CD4-positive, alpha-beta T cell (primary cell): Measurements from ENCODE around the gene EFCAB14. TPM values are rescaled to one million over a fixed set of nuclear protein-coding genes. Genes with fewer than 3 reads are reported as not detected.
A peak's percentile ranks its signal among the peaks of the same experiment; 100 is the strongest.

Experiments
- ATAC-seq: fragments of 200-7000 bp; cut with Tn5 transposase; one replicate; pipeline ENCODE4 v1.10.0; 2022; ENCODE audit warnings: mild to moderate bottlenecking; ENCODE audit not compliant: poor library complexity
- CTCF ChIA-PET: fragments of 350-600 bp; sonication (Branson Sonifier 250); formaldehyde crosslinking; loops from one replicate; lab custom pipeline; 2021; ENCODE audit warnings: antibody characterized with exemption, inconsistent platforms; lab: Charles Lee
- POLR2A ChIA-PET: fragments of 350-600 bp; sonication (Branson Sonifier 250); formaldehyde crosslinking; loops from one replicate; lab custom pipeline; 2021; ENCODE audit warnings: antibody characterized with exemption, inconsistent platforms; lab: Charles Lee
- DNase-seq, 14 experiments: peaks; one replicate each; pipeline ENCODE4 v3.0.0-alpha.2; 2013 to 2020; ENCODE audit warnings: mixed read lengths in 2 of 14
- H3K27ac ChIP-seq, 2 donors: one replicate each; pipeline versions ENCODE4 v1.5.1 to v1.7.0; 2013; ENCODE audit warnings: low read length in 2 of 2, low read depth in 1 of 2, mild to moderate bottlenecking in 1 of 2
- H3K27me3 ChIP-seq, 2 experiments: 1 replicate in 1 of 2; 2 replicates in 1 of 2; pipeline versions ENCODE4 v1.6.1 to v1.7.0; 2013; ENCODE audit warnings: low read length in 2 of 2, control low read depth in 1 of 2, mild to moderate bottlenecking in 1 of 2, moderate library complexity in 1 of 2; ENCODE audit not compliant: insufficient read depth in 2 of 2, control insufficient read depth in 1 of 2
- H3K36me3 ChIP-seq: one replicate; pipeline ENCODE4 v1.6.1; 2013; ENCODE audit warnings: low read length, control low read depth; ENCODE audit not compliant: insufficient read depth
- H3K4me1 ChIP-seq: one replicate; pipeline ENCODE4 v1.6.1; 2013; ENCODE audit warnings: low read length, control low read depth; ENCODE audit not compliant: insufficient read depth
- H3K4me3 ChIP-seq: one replicate; pipeline ENCODE4 v1.5.1; 2013; ENCODE audit warnings: mild to moderate bottlenecking, low read length, moderate library complexity
- H3K9me3 ChIP-seq, 2 experiments: 1 replicate in 1 of 2; 2 replicates in 1 of 2; pipeline versions ENCODE4 v1.6.1 to v1.7.0; 2013; ENCODE audit warnings: low read length in 2 of 2, mild to moderate bottlenecking in 2 of 2, control low read depth in 1 of 2, moderate library complexity in 1 of 2; ENCODE audit not compliant: control insufficient read depth in 1 of 2, insufficient read depth in 1 of 2
- H3K27ac Mint-ChIP-seq: one replicate; pipeline ENCODE4 v1.8.0; 2020; ENCODE audit warnings: mixed read lengths
- H3K27me3 Mint-ChIP-seq: one replicate; pipeline ENCODE4 v1.8.0; 2021; ENCODE audit warnings: mixed read lengths
- H3K36me3 Mint-ChIP-seq: one replicate; pipeline ENCODE4 v1.8.0; 2021; ENCODE audit warnings: low read depth, mixed read lengths
- H3K4me1 Mint-ChIP-seq: one replicate; pipeline ENCODE4 v1.8.0; 2021; ENCODE audit warnings: low read depth, mixed read lengths
- H3K4me3 Mint-ChIP-seq: one replicate; pipeline ENCODE4 v1.8.0; 2020; ENCODE audit warnings: mild to moderate bottlenecking, mixed read lengths
- H3K9me3 Mint-ChIP-seq: one replicate; pipeline ENCODE4 v1.8.0; 2020; ENCODE audit warnings: mixed read lengths
- intact Hi-C, 2 experiments: fragments of 100-400 bp; cut with DNase I in 1 of 2; cut with micrococcal nuclease in 1 of 2; formaldehyde crosslinking; loops; one replicate each; pipeline versions ENCODE4 v1.15.1 to v1.9.0; 2023 to 2025; cut with DNase I, micrococcal nuclease
- total RNA-seq, 174 experiments: library from RNA in 2 of 174; stranded (reverse) in 2 of 174; gene quantifications; one replicate each; pipeline ENCODE4 v1.2.3 and lab custom pipeline; 2021 to 2026
- TF ChIP-seq, protein P1 (sequence below): fragments of 200-600 bp; IDR thresholded peaks from one replicate; pipeline ENCODE4 v1.8.0; 2022; ENCODE audit warnings: antibody characterized with exemption, mild to moderate bottlenecking

The EFCAB14 gene
- total RNA-seq, 2 experiments from 2014 or later, result 36.8 to 38.3 TPM

DNA sequence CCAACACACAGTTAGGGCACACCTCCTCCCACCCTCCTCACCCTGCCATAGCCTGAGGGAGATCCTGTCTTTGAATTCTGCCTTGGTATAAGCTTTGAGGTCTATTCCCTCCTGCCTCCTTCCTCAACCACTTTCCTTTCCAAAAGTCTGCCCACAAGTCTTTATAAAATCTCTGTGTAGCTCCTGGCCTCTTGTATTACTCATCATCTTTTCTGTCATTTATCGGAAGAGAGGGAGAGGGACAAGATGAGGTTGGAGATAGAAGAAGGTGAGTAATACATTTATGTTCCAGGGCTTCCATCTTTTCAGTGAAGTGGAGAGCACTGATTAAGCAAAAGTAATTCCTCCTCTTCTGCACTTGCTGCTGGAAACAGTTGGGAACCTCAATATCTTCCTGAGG lies 30.5 kb upstream of the EFCAB14 start:
- Mint-ChIP-seq H3K27ac (no peak overlapping the region), H3K4me3 (no peak overlapping the region), H3K4me1 (no peaks in the 10 kb centered on the region), H3K9me3 (no peaks in the 10 kb centered on the region), H3K36me3 (no peaks in the 10 kb centered on the region), H3K27me3 (peaks cover 85% of the 10 kb centered on the region)
- Histone ChIP-seq H3K4me1 (no peaks in the 10 kb centered on the region), H3K27me3 (peaks cover 11 to 24% of the 10 kb centered on the region in 2 experiments), H3K27ac (no peak overlapping the region), H3K9me3 (no peaks in the 10 kb centered on the region), H3K4me3 (no peak overlapping the region), H3K36me3 (no peaks in the 10 kb centered on the region)
- ATAC-seq (no peak), DNase-seq (no peak)
- POLR2A ChIA-PET, result no interaction called here
- TF ChIP-seq, protein P1, sequence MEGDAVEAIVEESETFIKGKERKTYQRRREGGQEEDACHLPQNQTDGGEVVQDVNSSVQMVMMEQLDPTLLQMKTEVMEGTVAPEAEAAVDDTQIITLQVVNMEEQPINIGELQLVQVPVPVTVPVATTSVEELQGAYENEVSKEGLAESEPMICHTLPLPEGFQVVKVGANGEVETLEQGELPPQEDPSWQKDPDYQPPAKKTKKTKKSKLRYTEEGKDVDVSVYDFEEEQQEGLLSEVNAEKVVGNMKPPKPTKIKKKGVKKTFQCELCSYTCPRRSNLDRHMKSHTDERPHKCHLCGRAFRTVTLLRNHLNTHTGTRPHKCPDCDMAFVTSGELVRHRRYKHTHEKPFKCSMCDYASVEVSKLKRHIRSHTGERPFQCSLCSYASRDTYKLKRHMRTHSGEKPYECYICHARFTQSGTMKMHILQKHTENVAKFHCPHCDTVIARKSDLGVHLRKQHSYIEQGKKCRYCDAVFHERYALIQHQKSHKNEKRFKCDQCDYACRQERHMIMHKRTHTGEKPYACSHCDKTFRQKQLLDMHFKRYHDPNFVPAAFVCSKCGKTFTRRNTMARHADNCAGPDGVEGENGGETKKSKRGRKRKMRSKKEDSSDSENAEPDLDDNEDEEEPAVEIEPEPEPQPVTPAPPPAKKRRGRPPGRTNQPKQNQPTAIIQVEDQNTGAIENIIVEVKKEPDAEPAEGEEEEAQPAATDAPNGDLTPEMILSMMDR, result no peak
- intact Hi-C loops, result no loop called here
- CTCF ChIA-PET, result no interaction called here

DNA sequence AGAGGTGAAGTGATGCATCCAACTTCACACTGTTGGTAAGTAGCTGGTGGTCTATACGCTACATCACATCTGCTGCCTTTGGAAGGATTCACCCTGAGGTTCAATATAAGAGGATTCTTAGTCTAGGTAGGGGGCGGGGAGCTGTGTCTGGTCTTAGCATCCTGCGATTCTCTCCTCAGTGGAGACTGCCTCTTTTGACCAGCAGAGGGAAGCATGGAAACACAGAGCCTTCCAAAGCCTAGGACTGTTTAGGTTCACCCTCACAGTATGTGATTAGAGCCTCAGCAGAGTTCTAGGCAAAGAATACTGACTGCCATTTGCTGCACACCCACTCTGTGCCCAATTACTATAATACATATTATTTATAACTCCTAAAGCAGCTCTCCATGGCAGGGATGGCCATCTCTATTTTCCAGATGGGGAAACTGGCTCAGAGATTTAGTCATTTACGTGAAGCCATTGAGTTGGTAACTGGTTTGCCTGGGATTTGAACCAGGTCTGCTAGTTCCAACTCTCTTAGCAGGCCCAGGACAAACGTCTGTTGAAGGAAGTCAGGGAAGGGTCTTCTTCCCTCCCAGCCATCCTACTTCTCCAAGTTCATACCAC lies 28.9 kb upstream of the EFCAB14 start:
- no peaks in the 10 kb centered on the region for H3K9me3 Mint-ChIP-seq

DNA sequence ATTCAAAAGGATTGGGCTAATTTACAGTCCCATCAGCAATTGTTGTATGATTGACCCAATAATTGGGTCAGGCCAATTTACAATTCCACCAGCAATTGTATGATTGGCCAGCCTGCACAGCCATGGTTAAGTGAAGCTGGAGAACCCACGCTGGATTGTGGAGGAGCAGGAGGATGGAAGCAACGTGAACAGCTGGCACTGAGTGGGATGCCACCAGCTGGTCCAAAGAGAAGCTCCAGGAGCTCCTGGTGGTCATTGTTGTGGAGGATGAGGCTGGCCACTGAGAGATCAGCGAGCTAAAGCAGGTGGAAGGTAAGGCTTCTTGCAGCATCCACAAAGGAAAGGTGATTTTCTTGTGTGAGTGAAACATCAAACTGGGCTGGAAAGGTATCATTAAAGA lies 23.2 kb upstream of the EFCAB14 start:
- Histone ChIP-seq H3K27ac (no peak overlapping the region), H3K27me3 (peaks cover 9 to 13% of the 10 kb centered on the region in 2 experiments), H3K36me3 (no peaks in the 10 kb centered on the region), H3K4me1 (no peaks in the 10 kb centered on the region), H3K9me3 (no peaks in the 10 kb centered on the region), H3K4me3 (no peak overlapping the region)
- Mint-ChIP-seq H3K36me3 (no peaks in the 10 kb centered on the region), H3K27me3 (peaks cover 60% of the 10 kb centered on the region), H3K4me3 (no peak overlapping the region), H3K9me3 (no peaks in the 10 kb centered on the region), H3K27ac (no peak overlapping the region), H3K4me1 (no peaks in the 10 kb centered on the region)
- POLR2A ChIA-PET, result no interaction called here
- ATAC-seq, result no peak
- CTCF ChIA-PET, result no interaction called here
- no peak for DNase-seq
- TF ChIP-seq, protein P1, result no peak
- intact Hi-C loops, result no loop called here

More for the DNA sequence above, 28.9 kb upstream of the EFCAB14 start:
- no peak overlapping the region for H3K27ac ChIP-seq
- no peaks in the 10 kb centered on the region for H3K36me3 Mint-ChIP-seq
- TF ChIP-seq, protein P1, result no peak
- POLR2A ChIA-PET, result no interaction called here
- peaks cover 9 to 24% of the 10 kb centered on the region in 2 experiments for H3K27me3 ChIP-seq
- no peaks in the 10 kb centered on the region for H3K4me1 Mint-ChIP-seq
- no peaks in the 10 kb centered on the region for H3K4me1 ChIP-seq
- CTCF ChIA-PET, result no interaction called here
- peaks cover 84% of the 10 kb centered on the region for H3K27me3 Mint-ChIP-seq
- ATAC-seq (no peak), DNase-seq (peak in 2 of 14 experiments; percentile 3 to 7)
- H3K27ac Mint-ChIP-seq, result no peak overlapping the region
- no peak overlapping the region for H3K4me3 Mint-ChIP-seq
- H3K4me3 ChIP-seq, result no peak overlapping the region
- intact Hi-C loops, result no loop called here
- no peaks in the 10 kb centered on the region for H3K9me3 ChIP-seq
- H3K36me3 ChIP-seq, result no peaks in the 10 kb centered on the region
